K562 (cell line): ENCODE data around the gene ZNF628. TPM values are rescaled to one million over a fixed set of nuclear protein-coding genes. Genes with fewer than 3 reads are reported as not detected.

Experiments
- ATAC-seq: fragments of 200-7000 bp; cut with Tn5 transposase; 3 replicates; pipeline ENCODE4 v1.9.1; 2020; ENCODE audit warnings: moderate library complexity
- BruUV-seq: library from RNA; stranded (reverse); fragments of 400-500 nt; replicated peaks from 2 replicates; lab custom pipeline; 2021; lab: Mats Ljungman, UMichigan
- CTCF ChIA-PET: fragments of 300-600 bp; formaldehyde crosslinking; extraction: SDS; loops from one replicate; lab custom pipeline; 2021; ENCODE audit warnings: low intra/inter-chr PET ratio; lab: Yijun Ruan, JAX
- POLR2A ChIA-PET: fragments of 300-600, 350-650 bp; sonication (Branson Sonifier 250); formaldehyde crosslinking; extraction: SDS; loops from one replicate; lab custom pipeline; 2021; ENCODE audit warnings: antibody characterized with exemption, inconsistent platforms; lab: Yijun Ruan, JAX
- DNase-seq, 4 experiments: peaks; one replicate each; pipeline versions ENCODE4 v3.0.0 to v3.0.0-alpha.2; 2011 to 2018; ENCODE audit warnings: low spot score in 3 of 4, mixed read lengths in 3 of 4; ENCODE audit errors: extremely low read depth in 1 of 4
- FAIRE-seq: peaks from 2 replicates; lab custom pipeline; 2011; peaks lifted over from hg19 to GRCh38; lab: Jason Lieb, UNC
- H2AFZ ChIP-seq: 2 replicates; pipeline ENCODE4 v1.6.0; 2011; ENCODE audit warnings: low read depth, low read length, control low read depth, inconsistent platforms
- H3K27ac ChIP-seq: fragments of 200-600 bp; 3 replicates; pipeline ENCODE4 v1.8.0; 2011; ENCODE audit warnings: low read depth, mild to moderate bottlenecking, control low read depth, inconsistent platforms, low read length, moderate library complexity, mixed read lengths; ENCODE audit errors: extremely low read depth
- H3K27me3 ChIP-seq, 2 experiments: fragments of 300-600 bp in 1 of 2; 2 replicates in 1 of 2; 3 replicates in 1 of 2; pipeline versions ENCODE4 v1.6.0 to v1.8.0; 2011; ENCODE audit warnings: inconsistent platforms in 2 of 2, low read length in 2 of 2, mild to moderate bottlenecking in 1 of 2, mixed read lengths in 1 of 2, moderate library complexity in 1 of 2; ENCODE audit not compliant: control insufficient read depth in 2 of 2, insufficient read depth in 2 of 2
- H3K36me3 ChIP-seq: fragments of 300-600 bp; 3 replicates; pipeline ENCODE4 v1.8.0; 2011; ENCODE audit warnings: mild to moderate bottlenecking, low read length, inconsistent platforms; ENCODE audit not compliant: control insufficient read depth, insufficient read depth
- H3K4me1 ChIP-seq, 2 experiments: fragments of 200-600 bp in 1 of 2; replicated peaks in 1 of 2; 2 replicates in 1 of 2; 3 replicates in 1 of 2; pipeline versions ENCODE4 v1.5.1 to v1.8.0; 2011; ENCODE audit warnings: inconsistent platforms in 2 of 2, low read length in 2 of 2, mild to moderate bottlenecking in 1 of 2, mixed read lengths in 1 of 2, moderate library complexity in 1 of 2; ENCODE audit not compliant: control insufficient read depth in 2 of 2, insufficient read depth in 2 of 2
- H3K4me2 ChIP-seq: 2 replicates; pipeline ENCODE4 v1.6.1; 2011; ENCODE audit warnings: low read length, control low read depth, inconsistent platforms, mixed read lengths; ENCODE audit not compliant: insufficient read depth
- H3K4me3 ChIP-seq: fragments of 200-600 bp; sonication (generic), shearing (Covaris generic); 2 replicates; pipeline ENCODE4 v1.5.1; 2016; ENCODE audit warnings: control low read depth, inconsistent platforms
- H3K79me2 ChIP-seq: fragments of 200-600 bp; 3 replicates; pipeline ENCODE4 v1.8.0; 2011; ENCODE audit warnings: low read length, inconsistent platforms; ENCODE audit not compliant: control insufficient read depth, insufficient read depth
- H3K9ac ChIP-seq, 2 experiments: 2 replicates each; pipeline versions ENCODE4 v1.6.0 to v1.6.1; 2011; ENCODE audit warnings: low read depth in 2 of 2, low read length in 2 of 2, control low read depth in 1 of 2, inconsistent platforms in 1 of 2, mild to moderate bottlenecking in 1 of 2, mixed read lengths in 1 of 2; ENCODE audit not compliant: insufficient read depth in 1 of 2
- H3K9me1 ChIP-seq: one replicate; pipeline ENCODE4 v1.6.0; 2011; ENCODE audit warnings: inconsistent platforms, mild to moderate bottlenecking, low read length, moderate library complexity; ENCODE audit not compliant: control insufficient read depth, insufficient read depth
- H3K9me3 ChIP-seq: replicated peaks from 2 replicates; pipeline ENCODE4 v1.5.1; 2011; ENCODE audit warnings: low read depth, low read length, inconsistent platforms; ENCODE audit not compliant: control insufficient read depth, insufficient read depth
- H4K20me1 ChIP-seq: replicated peaks from 2 replicates; pipeline ENCODE4 v1.6.1; 2011; ENCODE audit warnings: low read length, inconsistent platforms, mixed read lengths; ENCODE audit not compliant: control insufficient read depth, insufficient read depth
- CBFA2T2 ChIP-seq: fragments of 450-650 bp; conservative IDR thresholded peaks from 2 replicates; pipeline ENCODE4 v1.6.1; 2017; ENCODE audit warnings: mild to moderate bottlenecking
- DDX20 ChIP-seq: fragments of 450-650 bp; IDR thresholded peaks from 2 replicates; pipeline ENCODE4 v1.6.1; 2016; ENCODE audit warnings: missing genetic modification characterization, low read depth, mild to moderate bottlenecking, missing compliant biosample characterization, moderate library complexity
- ESRRA ChIP-seq: fragments of 450-650 bp; IDR thresholded peaks from 2 replicates; pipeline ENCODE4 v1.6.1; 2014; ENCODE audit warnings: low read depth, mild to moderate bottlenecking, moderate library complexity, borderline replicate concordance
- ETV6 ChIP-seq, 3 experiments: fragments of 150-350 bp in 1 of 3; sonication (generic) in 1 of 3; formaldehyde crosslinking in 1 of 3; IDR thresholded peaks; 2 replicates each; pipeline versions ENCODE4 v1.6.1 to v1.8.0; 2014 to 2022; ENCODE audit warnings: borderline replicate concordance in 2 of 3, low read depth in 2 of 3, antibody characterized with exemption in 1 of 3, low read length in 1 of 3, mild to moderate bottlenecking in 1 of 3, missing genetic modification reagents in 1 of 3
- HNRNPL ChIP-seq: fragments of 200-400 bp; formaldehyde crosslinking; IDR thresholded peaks from 2 replicates; pipeline ENCODE4 v1.6.1; 2017; ENCODE audit warnings: low read depth, mild to moderate bottlenecking, low read length
- ILK ChIP-seq: fragments of 450-650 bp; IDR thresholded peaks from 2 replicates; pipeline ENCODE4 v1.6.1; 2016; ENCODE audit warnings: missing genetic modification characterization, low read depth, mild to moderate bottlenecking, missing compliant biosample characterization, moderate library complexity, borderline replicate concordance
- KLF16 ChIP-seq: IDR thresholded peaks from 2 replicates; pipeline ENCODE4 v1.6.1; 2016; ENCODE audit warnings: antibody characterized with exemption
- PHF20 ChIP-seq: fragments of 450-650 bp; IDR thresholded peaks from 2 replicates; pipeline ENCODE4 v1.6.1; 2018; ENCODE audit not compliant: partially characterized antibody
- POLR2G ChIP-seq: fragments of 200-400 bp; formaldehyde crosslinking; IDR thresholded peaks from 2 replicates; pipeline ENCODE4 v1.6.1; 2017; ENCODE audit warnings: low read depth, mild to moderate bottlenecking, antibody characterized with exemption, low read length, moderate library complexity
- PREB ChIP-seq: sonication (generic); formaldehyde crosslinking; IDR thresholded peaks from 2 replicates; pipeline ENCODE4 v1.8.1; 2023; ENCODE audit warnings: mild to moderate bottlenecking, missing genetic modification reagents
- PYGO2 ChIP-seq: fragments of 450-650 bp; IDR thresholded peaks from 2 replicates; pipeline ENCODE4 v1.6.1; 2016; ENCODE audit warnings: mild to moderate bottlenecking, missing genetic modification characterization, moderate library complexity, missing compliant biosample characterization
- XRCC3 ChIP-seq: fragments of 450-650 bp; IDR thresholded peaks from 2 replicates; pipeline ENCODE4 v1.6.1; 2017; ENCODE audit warnings: mild to moderate bottlenecking, moderate library complexity
- ZFP36 ChIP-seq: fragments of 150-350 bp; IDR thresholded peaks from 2 replicates; pipeline ENCODE4 v1.6.1; 2018; ENCODE audit warnings: low read length, low read depth; ENCODE audit not compliant: partially characterized antibody
- ZKSCAN8 ChIP-seq: fragments of 200-800 bp; sonication (Bioruptor generic); IDR thresholded peaks from 2 replicates; pipeline ENCODE4 v1.6.1; 2016; ENCODE audit warnings: missing genetic modification characterization, missing compliant biosample characterization
- ZNF140 ChIP-seq: fragments of 250-450 bp; sonication (Bioruptor Pico); IDR thresholded peaks from 2 replicates; pipeline ENCODE4 v1.8.0; 2021; ENCODE audit warnings: moderate library complexity, mild to moderate bottlenecking, inconsistent platforms
- ZNF395 ChIP-seq: fragments of 200-800 bp; sonication (Bioruptor generic); IDR thresholded peaks from 2 replicates; pipeline ENCODE4 v1.6.1; 2017; ENCODE audit warnings: missing genetic modification characterization, missing compliant biosample characterization
- ZNF57 ChIP-seq: fragments of 450-650 bp; formaldehyde crosslinking; IDR thresholded peaks from 2 replicates; pipeline ENCODE4 v1.4.0; 2020; ENCODE audit warnings: mild to moderate bottlenecking, moderate library complexity
- WGBS: fragments of 100-300 bp; shearing (Covaris generic); methylation state at CpG from one replicate; pipeline ENCODE4 v1.1.6; 2016; ENCODE audit warnings: low coverage, mixed read lengths; ENCODE audit not compliant: insufficient coverage; ENCODE audit errors: missing lambda C conversion rate; 5-methylcytosine and 5-hydroxymethylcytosine counted together
- in situ Hi-C: fragments of 300-500 bp; cut with MboI; formaldehyde crosslinking; loops from 4 replicates; pipeline ENCODE4 v1.15.0; 2018; ENCODE audit warnings: inconsistent platforms, mixed read lengths
- intact Hi-C: fragments of 100-400 bp; cut with micrococcal nuclease; formaldehyde crosslinking; loops from 2 replicates; pipeline ENCODE4 v1.14.2; 2022
- polyA plus RNA-seq, 8 experiments: library from polyadenylated mRNA; depleted of rRNA in 4 of 8; stranded (reverse) in 5 of 8; unstranded in 3 of 8; fragments of >200 nt; fragmentation: Nextera tagmentation in 2 of 8; fragmentation: Illumina TruSeq in 1 of 8; extraction: Ambion mirVana in 2 of 8; extraction: Trizol in 1 of 8; gene quantifications; 2 replicates each; pipeline versions ENCODE4 v1.2.1 to v1.2.3, GENCODE V29; 2011 to 2014; ENCODE audit warnings: inconsistent platforms in 1 of 8, missing spikeins in 1 of 8
- total RNA-seq, 7 experiments: library from RNA; depleted of rRNA in 6 of 7; stranded (reverse); fragments of >200 nt in 6 of 7; fragmentation: Illumina TruSeq in 2 of 7; extraction: Trizol in 2 of 7; gene quantifications; 2 replicates each; pipeline versions ENCODE4 v1.2.1 to v1.2.3, GENCODE V29; 2011 to 2021; ENCODE audit warnings: low replicate concordance in 1 of 7
- TF ChIP-seq, protein P1 (sequence below): sonication (generic); formaldehyde crosslinking; IDR thresholded peaks from 2 replicates; pipeline ENCODE4 v1.9.0; 2022; ENCODE audit warnings: mild to moderate bottlenecking, missing genetic modification reagents
- TF ChIP-seq, protein P2 (sequence below): sonication (generic); formaldehyde crosslinking; IDR thresholded peaks from 2 replicates; pipeline ENCODE4 v1.8.0; 2022; ENCODE audit warnings: mild to moderate bottlenecking, missing genetic modification reagents

The ZNF628 gene
- total and polyA plus RNA-seq, 9 of the 15 experiments (the other 6 are each of a cell fraction or from before 2014, with no cell fraction given): 0.13 to 13.6 (median 2.2) TPM; not detected in 3

DNA sequence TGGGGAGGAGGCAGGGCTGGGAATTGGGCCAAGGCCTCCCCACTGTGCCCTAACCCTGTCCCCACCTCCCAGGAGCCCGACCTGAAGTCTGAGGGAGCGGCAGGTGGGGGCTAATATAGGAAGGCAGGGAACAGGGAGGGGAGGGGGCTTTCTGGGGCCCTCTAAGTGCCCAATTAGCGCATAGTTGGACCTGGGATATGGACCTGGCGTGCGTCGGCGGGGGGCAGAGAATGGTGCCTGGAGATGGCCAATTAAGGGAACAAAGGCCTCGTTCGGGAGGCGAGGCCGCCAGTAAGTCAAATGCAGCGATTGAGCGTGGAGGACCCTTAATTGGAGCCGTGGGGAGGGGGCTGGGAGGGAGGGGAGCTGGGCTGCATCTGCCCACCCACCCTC is 11.8 kb upstream of the ZNF628 start, which contains the start of gene C19orf85:
Gene C19orf85, minus strand, starts transcription at position 90 of the 393 bp plus-strand sequence. CDS start 197 bp downstream, outside the sequence.
- Histone ChIP-seq H3K9ac (peak within 1 kb of the TSS in 1 of 2 experiments; percentile 53; a peak in 2 of 4 replicates), H2AFZ (no peak within 1 kb of the TSS), H3K4me3 (no peak within 1 kb of the TSS), H3K36me3 (peaks cover 4% of the 10 kb centered on the region; the same call in 2 of the 3 replicates), H3K4me2 (no peak within 1 kb of the TSS), H3K79me2 (peaks cover 21% of the 10 kb centered on the region), H3K9me1 (no peaks in the 10 kb centered on the region), H3K27me3 (no peaks in the 10 kb centered on the region), H3K4me1 (peaks cover 37 to 77% of the 10 kb centered on the region in 2 experiments; a peak in 4 of 5 replicates), H4K20me1 (no peaks in the 10 kb centered on the region), H3K9me3 (no peaks in the 10 kb centered on the region), H3K27ac (no peak within 1 kb of the TSS)
- 79% methylated on average over 9 of the region's 14 CpGs for WGBS
- intact Hi-C loops: no loop called here
- in situ Hi-C loops: no loop called here
- POLR2A ChIA-PET: no interaction called here
- DNase-seq (no peak), ATAC-seq (no peak), FAIRE-seq (no peak)
- CTCF ChIA-PET: no interaction called here
- BruUV-seq: no TSS peak
- TF ChIP-seq ZNF395: no peak
- TF ChIP-seq, protein P1, sequence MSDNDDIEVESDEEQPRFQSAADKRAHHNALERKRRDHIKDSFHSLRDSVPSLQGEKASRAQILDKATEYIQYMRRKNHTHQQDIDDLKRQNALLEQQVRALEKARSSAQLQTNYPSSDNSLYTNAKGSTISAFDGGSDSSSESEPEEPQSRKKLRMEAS (CRISPR knock-in tag): no peak
- no peak for TF ChIP-seq PHF20
- no peak for TF ChIP-seq ZKSCAN8 (CRISPR knock-in tag)
- TF ChIP-seq PYGO2: no peak
- TF ChIP-seq KLF16: no peak
- TF ChIP-seq DDX20: no peak
- TF ChIP-seq HNRNPL: no peak
- TF ChIP-seq, protein P2, sequence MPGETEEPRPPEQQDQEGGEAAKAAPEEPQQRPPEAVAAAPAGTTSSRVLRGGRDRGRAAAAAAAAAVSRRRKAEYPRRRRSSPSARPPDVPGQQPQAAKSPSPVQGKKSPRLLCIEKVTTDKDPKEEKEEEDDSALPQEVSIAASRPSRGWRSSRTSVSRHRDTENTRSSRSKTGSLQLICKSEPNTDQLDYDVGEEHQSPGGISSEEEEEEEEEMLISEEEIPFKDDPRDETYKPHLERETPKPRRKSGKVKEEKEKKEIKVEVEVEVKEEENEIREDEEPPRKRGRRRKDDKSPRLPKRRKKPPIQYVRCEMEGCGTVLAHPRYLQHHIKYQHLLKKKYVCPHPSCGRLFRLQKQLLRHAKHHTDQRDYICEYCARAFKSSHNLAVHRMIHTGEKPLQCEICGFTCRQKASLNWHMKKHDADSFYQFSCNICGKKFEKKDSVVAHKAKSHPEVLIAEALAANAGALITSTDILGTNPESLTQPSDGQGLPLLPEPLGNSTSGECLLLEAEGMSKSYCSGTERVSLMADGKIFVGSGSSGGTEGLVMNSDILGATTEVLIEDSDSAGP (CRISPR knock-in tag): no peak
- TF ChIP-seq POLR2G: no peak
- no peak for TF ChIP-seq PREB (CRISPR knock-in tag)
- TF ChIP-seq CBFA2T2: no peak
- no peak for TF ChIP-seq ESRRA
- no peak for TF ChIP-seq ILK (tag)
- no peak for TF ChIP-seq ZNF140 (CRISPR knock-in tag)
- TF ChIP-seq ETV6 (IDR thresholded peaks at IDR 0.05; ENCODE audit: borderline replicate concordance in 1 of 2, low read depth in 2 of 2, low read length in 1 of 2): no peak
- no peak for TF ChIP-seq ETV6 (CRISPR knock-in tag; IDR thresholded peaks at IDR 0.05; ENCODE audit: borderline replicate concordance)
- TF ChIP-seq ZNF57: no peak
- TF ChIP-seq XRCC3: no peak
- TF ChIP-seq ZFP36: no peak
